ENCODE data around the gene SLC25A46. TPM values are rescaled to one million over a fixed set of nuclear protein-coding genes. Genes with fewer than 3 reads are reported as not detected.
"Not testable (repeated sequence)": the region's sequence is repeated elsewhere in the genome, so short reads cannot be mapped to it uniquely, and the experiment has no call there.

SLC25A46 gene
- 10 to 100 TPM; 36.7 to 56.6 (median 50.4) TPM for total RNA-seq

DNA sequence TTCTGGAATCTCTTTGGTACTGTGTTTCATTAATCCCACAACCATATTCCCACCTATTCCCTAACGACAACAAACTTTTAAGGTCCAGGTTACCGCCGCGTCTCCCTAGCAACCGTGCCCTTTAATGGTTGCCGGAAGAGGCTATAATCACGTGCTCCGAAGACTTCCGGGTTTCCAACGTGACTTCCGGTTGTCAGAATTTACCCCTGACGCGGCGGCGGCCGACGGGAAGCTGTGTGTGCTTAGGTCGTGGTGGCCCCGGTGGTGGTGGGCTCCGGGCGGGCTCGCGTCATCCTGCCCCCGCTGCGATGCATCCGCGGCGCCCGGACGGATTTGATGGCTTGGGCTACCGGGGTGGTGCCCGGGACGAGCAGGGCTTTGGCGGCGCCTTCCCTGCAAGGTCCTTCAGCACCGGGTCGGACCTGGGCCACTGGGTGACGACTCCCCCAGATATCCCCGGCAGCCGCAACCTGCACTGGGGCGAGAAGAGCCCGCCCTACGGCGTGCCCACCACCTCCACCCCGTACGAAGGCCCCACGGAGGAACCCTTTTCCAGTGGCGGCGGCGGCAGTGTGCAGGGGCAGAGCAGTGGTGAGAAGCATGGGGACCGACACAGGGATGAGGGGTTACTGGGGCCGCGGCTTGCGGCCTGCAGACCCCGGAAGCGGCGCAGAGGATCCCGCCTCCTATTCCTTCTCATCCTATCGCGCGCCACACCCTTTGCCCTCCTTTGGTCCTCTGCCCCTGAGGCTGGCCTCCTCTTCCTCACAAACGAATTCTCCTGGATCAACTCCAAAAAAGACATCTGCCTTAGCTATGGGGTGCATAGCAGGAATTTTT, at the start of gene SLC25A46:
Gene SLC25A46 (plus strand): TSS at position 196 of the 840 bp plus-strand sequence. CDS start 113 bp downstream, at position 309.
- TF ChIP-seq, protein P1, sequence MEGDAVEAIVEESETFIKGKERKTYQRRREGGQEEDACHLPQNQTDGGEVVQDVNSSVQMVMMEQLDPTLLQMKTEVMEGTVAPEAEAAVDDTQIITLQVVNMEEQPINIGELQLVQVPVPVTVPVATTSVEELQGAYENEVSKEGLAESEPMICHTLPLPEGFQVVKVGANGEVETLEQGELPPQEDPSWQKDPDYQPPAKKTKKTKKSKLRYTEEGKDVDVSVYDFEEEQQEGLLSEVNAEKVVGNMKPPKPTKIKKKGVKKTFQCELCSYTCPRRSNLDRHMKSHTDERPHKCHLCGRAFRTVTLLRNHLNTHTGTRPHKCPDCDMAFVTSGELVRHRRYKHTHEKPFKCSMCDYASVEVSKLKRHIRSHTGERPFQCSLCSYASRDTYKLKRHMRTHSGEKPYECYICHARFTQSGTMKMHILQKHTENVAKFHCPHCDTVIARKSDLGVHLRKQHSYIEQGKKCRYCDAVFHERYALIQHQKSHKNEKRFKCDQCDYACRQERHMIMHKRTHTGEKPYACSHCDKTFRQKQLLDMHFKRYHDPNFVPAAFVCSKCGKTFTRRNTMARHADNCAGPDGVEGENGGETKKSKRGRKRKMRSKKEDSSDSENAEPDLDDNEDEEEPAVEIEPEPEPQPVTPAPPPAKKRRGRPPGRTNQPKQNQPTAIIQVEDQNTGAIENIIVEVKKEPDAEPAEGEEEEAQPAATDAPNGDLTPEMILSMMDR (IDR thresholded peaks at IDR 0.05), result no peak
- peak; percentile 93 for ATAC-seq (ENCODE audit: low FRiP score)
- DNase-seq (ENCODE audit: low spot score), result peak; percentile 72

DNA sequence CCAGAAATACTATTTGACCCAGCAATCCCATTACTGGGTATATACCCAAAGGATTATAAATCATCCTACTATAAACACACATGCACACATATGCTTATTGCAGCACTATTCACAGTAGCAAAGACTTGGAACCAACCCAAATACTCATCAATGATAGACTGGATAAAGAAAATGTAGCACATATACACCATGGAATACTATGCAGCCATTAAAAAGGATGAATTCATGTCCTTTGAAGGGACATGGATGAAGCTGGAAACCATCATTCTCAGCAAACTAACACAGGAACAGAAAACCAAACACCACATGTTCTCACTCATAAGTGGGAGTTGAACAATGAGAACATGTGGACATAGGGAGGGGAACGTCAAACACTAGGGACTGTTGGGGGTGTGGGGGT, 48.2 kb upstream of the SLC25A46 start:
- DNase-seq (ENCODE audit: low spot score); ATAC-seq (ENCODE audit: low FRiP score): not testable (repeated sequence)

DNA sequence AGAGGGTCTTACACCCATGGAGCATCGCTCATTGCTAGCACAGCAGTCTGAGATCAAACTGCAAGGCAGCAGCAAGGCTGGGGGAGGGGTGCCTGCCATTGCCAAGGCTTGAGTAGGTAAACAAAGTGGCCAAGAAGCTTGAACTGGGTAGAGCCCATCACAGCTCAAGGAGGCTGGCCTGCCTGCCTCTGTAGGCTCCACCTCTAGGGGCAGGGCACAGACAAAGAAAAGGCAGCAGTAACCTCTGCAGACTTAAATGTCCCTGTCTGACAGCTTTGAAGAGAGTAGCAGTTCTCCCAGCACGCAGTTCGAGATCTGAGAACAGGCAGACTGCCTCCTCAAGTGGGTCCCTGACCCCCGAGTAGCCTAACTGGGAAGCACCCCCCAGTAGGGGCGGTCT, 46.1 kb upstream of the SLC25A46 start:
- DNase-seq (ENCODE audit: low spot score); ATAC-seq (ENCODE audit: low FRiP score): not testable (repeated sequence)

DNA sequence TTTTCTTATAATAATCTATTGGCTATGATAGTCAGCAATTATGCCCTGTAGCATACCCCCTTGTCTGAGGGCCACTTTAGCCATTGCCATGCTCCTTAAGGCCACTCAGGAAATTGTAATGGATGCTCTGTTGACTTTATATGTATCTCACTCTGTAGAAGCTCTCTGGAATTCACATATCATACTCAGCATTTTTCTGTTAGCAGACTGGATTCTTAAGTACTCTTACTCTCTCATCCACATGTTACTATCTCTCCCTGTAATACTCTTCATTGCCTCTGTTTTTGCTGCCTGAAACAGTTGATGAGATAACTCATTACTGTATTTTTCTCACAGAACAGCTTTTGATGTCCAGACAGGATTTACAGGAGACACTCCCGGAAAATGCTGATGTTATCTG, 36.5 kb upstream of the SLC25A46 start:
- DNase-seq (ENCODE audit: low spot score) (no peak), ATAC-seq (ENCODE audit: low FRiP score) (no peak)
- TF ChIP-seq, protein P1 (IDR thresholded peaks at IDR 0.05), result no peak

DNA sequence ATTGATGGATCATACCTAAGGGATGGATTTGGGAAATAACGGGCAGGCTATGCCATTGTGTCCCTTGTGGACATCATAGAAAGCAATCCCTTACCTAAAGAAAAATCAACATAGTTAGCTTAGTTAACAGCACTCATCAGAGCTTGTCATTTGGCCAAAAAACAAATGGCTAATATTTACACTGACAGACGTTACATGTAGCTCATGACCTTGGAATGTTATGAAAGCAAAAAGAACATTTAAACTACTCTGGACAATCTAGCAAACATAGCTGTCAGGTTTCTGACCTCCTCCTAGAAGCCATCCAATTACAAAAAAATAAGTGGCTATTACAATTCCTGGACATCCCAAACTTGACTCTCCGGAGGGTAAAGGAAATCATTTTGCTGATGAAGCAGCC, 36.1 kb upstream of the SLC25A46 start:
- DNase-seq (ENCODE audit: low spot score) (no peak), ATAC-seq (ENCODE audit: low FRiP score) (no peak)
- TF ChIP-seq, protein P1 (IDR thresholded peaks at IDR 0.05), result no peak

DNA sequence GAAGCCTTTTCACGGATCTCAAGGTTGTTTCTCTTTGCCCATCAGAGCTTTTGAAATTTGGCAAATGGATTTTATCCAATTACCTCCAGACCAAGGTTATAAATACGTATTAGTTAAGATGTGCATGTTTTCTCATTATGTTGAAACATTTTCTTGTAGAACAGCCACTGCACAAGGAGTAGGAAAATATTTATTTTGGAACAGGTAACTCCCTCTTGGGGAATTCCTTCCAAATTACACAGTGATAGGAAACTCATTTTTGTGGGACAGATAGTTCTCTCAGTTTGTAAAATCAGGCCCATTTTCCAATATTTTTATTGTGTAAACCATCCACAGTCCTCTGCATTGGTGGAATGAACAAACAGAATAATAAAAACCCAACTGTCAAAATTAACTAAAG, 35.3 kb upstream of the SLC25A46 start:
- no peak for DNase-seq (ENCODE audit: low spot score)
- TF ChIP-seq, protein P1 (IDR thresholded peaks at IDR 0.05), result no peak
- no peak for ATAC-seq (ENCODE audit: low FRiP score)

DNA sequence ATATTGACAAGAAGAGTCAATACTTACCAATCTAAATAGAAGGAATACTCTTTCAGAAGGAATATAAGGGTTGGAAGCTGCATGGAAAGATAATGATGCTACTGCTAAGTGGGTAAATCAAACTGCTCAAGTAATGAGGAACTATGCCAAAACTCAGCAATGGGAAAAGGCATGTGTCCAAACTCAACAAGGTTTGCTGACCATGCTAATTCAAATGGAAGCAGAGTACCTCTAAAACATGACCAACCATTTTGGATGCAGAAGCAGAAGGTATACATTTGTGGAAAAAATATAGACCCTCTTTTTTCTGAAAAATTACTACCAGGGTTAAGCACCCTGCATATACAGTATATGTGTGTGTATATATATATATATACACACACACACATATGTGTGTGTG, 33.5 kb upstream of the SLC25A46 start:
- ATAC-seq (ENCODE audit: low FRiP score), result no peak
- TF ChIP-seq, protein P1 (IDR thresholded peaks at IDR 0.05), result no peak
- no peak for DNase-seq (ENCODE audit: low spot score)

DNA sequence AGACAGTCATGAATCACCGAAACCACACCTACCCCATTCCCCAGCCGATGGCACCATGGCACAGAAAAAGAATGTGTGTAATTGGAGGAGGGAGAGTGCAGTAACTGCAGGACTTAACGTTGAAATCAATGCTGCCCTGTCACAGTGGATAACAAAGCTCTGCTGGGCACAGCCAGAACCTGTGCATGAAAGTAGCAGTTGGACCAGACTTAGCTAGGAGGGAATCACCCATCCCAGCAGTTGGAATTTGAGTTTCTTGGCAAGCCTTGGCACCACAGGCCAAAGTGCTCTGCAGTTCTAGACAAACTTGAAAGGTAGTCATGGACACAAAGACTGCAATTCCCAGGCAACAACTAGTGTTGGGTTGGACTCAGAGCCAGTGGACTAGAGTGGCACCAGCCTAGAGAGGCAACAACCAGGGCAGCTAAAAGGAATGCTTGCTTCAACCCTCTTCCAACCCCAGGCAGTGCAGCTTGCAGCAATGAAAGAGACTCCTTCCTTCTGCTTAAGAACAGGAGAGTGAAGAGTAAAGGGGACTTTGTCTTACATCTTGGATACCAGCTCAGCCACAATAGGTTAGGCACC, 31.5 kb upstream of the SLC25A46 start:
- TF ChIP-seq, protein P1 (IDR thresholded peaks at IDR 0.05), result no peak
- ATAC-seq (ENCODE audit: low FRiP score), result no peak
- no peak for DNase-seq (ENCODE audit: low spot score)

Data from omental fat pad (tissue), 4 donors.